ENCODE measurements around the gene CARNS1.

Gene CARNS1

DNA sequence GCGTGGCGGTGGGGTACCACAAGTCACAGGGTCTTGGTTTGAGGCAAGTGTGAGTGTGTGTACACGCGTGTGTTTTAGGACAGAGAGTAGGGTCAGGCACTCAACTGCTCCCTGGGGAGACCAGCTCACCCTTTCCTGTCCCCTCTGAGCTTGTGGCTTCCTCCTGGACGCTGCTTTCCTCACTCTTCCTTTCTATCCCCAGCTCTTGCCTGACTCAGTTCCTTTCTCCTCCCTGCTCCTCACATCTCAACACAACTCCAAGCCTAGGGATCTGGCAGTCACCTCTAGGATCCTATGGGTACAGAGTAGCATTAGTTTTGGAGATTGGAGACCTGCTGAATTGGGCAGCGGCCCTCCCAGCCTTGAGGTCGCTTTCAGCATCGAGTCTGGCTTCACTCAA, 46.2 kb upstream of the CARNS1 start:
- no peak overlapping the region for H3K9ac ChIP-seq (ENCODE audit: insufficient read length)
- DNase-seq (ENCODE audit: low read depth, low spot score) = no peak

DNA sequence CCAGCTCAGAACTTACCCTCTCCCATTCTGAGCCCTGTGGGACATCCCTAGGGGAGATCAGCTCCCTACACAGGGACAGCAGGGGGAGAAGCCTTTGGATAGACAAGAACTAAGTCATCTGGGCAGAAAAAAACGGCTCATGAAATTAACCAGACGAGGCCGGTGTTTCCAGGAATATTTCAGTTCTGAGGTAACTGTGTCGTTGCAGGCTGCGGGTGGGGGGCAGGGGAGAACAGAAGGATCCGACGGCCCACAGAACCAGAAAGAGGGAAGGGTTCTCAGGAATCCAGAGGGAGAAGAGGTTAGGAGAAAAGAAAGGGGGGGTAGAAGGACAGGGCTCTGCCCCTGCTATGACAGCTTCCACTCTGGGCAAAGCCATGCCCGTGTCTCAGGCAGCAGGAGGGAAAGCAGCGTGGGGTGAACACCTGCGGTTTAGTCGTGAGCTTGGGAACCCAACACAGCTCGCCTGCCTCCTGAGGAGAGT, 45.6 kb upstream of the CARNS1 start:
- no peaks in the 10 kb centered on the region for H3K36me3 ChIP-seq (ENCODE audit: insufficient read depth, low read length)
- no peaks in the 10 kb centered on the region for H3K9me3 ChIP-seq (ENCODE audit: low read depth, low read length)
- H3K27ac ChIP-seq = no peak overlapping the region
- TF ChIP-seq POLR2AphosphoS5 (IDR thresholded peaks at IDR 0.05; ENCODE audit: borderline replicate concordance, low read depth, low read length) (no peak), FOXP2 (optimal IDR thresholded peaks at IDR 0.05; ENCODE audit: control extremely low read depth, extremely low read length, insufficient read depth) (no peak), EZH2 (IDR thresholded peaks at IDR 0.05) (no peak)
- H3K9ac ChIP-seq (ENCODE audit: insufficient read length) = no peak overlapping the region
- no peak overlapping the region for H3K4me3 ChIP-seq
- DNase-seq (ENCODE audit: low read depth, low spot score) = no peak

More for the DNA sequence above, 46.2 kb upstream of the CARNS1 start:
- Histone ChIP-seq H3K9me3 (ENCODE audit: low read depth, low read length) (no peaks in the 10 kb centered on the region), H3K4me3 (no peak overlapping the region), H3K36me3 (ENCODE audit: insufficient read depth, low read length) (no peaks in the 10 kb centered on the region), H3K27ac (no peak overlapping the region)
- TF ChIP-seq POLR2AphosphoS5 (IDR thresholded peaks at IDR 0.05; ENCODE audit: borderline replicate concordance, low read depth, low read length) (no peak), EZH2 (IDR thresholded peaks at IDR 0.05) (no peak), FOXP2 (optimal IDR thresholded peaks at IDR 0.05; ENCODE audit: control extremely low read depth, extremely low read length, insufficient read depth) (no peak)

DNA sequence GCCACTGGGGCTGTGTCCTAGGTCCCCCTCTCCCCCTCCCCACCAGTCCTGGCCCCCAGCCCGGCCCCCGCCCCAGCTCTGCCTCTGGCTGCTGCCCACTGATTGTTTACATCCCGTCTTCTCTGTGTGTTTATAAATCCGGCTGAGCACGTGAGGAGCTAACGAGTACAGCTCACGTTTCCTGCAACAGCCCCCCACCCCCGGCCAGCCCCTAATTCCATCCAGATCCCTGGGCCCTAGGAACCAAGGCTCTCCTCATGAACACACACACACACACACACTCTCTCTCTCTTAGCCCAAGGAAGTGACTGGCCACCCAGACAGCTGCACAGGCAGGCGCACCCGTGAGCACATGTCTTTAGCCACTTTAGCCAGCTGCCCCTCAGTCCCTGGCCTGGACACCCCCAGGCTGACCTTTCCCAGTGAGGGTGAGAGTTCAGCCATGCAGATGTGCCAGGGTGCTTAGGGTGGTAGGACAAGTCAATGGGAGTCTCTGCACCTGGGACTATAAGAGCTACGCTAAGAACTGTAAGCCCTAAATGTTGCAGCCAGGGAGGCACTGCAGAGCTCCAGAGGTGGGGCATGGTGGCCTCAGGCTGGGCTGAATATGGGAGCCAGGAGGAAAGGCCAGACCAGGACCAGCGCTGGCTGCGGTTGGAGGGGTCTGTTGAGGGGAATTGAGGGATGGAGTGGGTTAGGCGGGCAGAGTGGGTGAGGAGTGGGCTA, 45.0 kb upstream of the CARNS1 start:
- TF ChIP-seq FOXP2 (optimal IDR thresholded peaks at IDR 0.05; ENCODE audit: control extremely low read depth, extremely low read length, insufficient read depth) (no peak), POLR2AphosphoS5 (IDR thresholded peaks at IDR 0.05; ENCODE audit: borderline replicate concordance, low read depth, low read length) (no peak), EZH2 (IDR thresholded peaks at IDR 0.05) (no peak)
- no peaks in the 10 kb centered on the region for H3K36me3 ChIP-seq (ENCODE audit: insufficient read depth, low read length)
- no peaks in the 10 kb centered on the region for H3K9me3 ChIP-seq (ENCODE audit: low read depth, low read length)
- H3K27ac ChIP-seq = no peak overlapping the region
- H3K4me3 ChIP-seq = no peak overlapping the region
- H3K9ac ChIP-seq (ENCODE audit: insufficient read length) = no peak overlapping the region
- no peak for DNase-seq (ENCODE audit: low read depth, low spot score)

DNA sequence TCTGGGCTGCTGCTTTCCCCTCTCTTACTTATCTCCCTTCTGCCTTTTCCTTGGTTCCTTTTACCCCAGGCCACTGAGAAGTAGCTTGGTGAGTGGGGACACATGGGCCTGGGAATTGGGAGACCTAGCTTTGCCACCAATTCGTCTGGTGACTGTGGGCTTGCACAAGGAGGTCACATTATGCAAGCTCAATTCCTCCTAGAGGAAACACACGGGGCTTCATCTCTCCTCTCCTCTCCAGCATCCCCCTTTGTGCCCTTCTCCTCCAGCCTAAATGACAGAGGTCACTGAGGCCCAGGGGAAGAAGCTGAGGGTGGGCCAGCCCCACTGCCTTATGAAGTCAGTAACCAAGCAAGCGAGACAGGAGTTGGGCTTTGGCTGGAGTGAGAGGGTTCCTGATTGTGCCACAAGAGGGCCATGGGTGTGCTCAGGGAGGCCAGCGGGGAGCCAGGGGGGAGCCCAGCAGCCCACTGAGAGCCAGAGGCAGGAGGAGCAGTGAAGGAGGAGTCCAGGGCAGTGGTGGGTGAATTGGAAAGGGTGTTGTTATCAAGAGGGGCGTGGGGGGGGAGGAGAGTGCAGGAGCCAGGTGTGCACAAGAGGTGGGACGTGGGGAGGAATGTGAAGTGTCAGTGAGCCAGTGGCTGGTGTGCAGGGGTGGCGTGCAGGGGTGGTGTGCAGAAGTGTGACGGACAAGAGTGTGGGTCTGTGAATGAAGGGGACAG, 44.1 kb upstream of the CARNS1 start:
- no peak for TF ChIP-seq POLR2AphosphoS5 (IDR thresholded peaks at IDR 0.05; ENCODE audit: borderline replicate concordance, low read depth, low read length)
- no peak for TF ChIP-seq FOXP2 (optimal IDR thresholded peaks at IDR 0.05; ENCODE audit: control extremely low read depth, extremely low read length, insufficient read depth)
- no peak for TF ChIP-seq EZH2 (IDR thresholded peaks at IDR 0.05)
- DNase-seq (ENCODE audit: low read depth, low spot score) = no peak
- no peaks in the 10 kb centered on the region for H3K36me3 ChIP-seq (ENCODE audit: insufficient read depth, low read length)
- H3K9me3 ChIP-seq (ENCODE audit: low read depth, low read length) = no peaks in the 10 kb centered on the region
- no peak overlapping the region for H3K27ac ChIP-seq
- H3K4me3 ChIP-seq = no peak overlapping the region; the same call in 1 of the 2 replicates
- no peak overlapping the region for H3K9ac ChIP-seq (ENCODE audit: insufficient read length)

DNA sequence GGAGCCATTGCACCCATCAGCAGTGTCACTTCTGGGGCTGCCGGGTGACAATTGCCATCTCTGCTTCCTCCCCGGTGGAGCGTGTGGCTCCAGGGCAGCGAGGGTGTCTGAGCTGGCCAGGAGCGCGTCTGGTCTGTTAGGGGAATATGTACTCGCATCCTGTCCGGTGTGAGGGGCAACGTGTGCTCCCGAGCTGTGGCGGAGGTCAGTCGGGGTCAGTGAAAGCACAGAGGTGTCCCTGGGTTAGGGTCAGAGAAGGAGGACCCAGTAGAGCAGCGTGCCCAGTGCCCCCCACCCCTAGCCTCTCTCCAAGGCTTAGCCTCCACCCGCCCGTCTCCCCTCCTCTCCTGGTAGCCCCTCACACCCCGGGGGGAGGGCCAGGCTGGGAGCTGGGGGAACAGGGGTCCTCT, 43.6 kb upstream of the CARNS1 start:
- H3K36me3 ChIP-seq (ENCODE audit: insufficient read depth, low read length) = no peaks in the 10 kb centered on the region
- no peaks in the 10 kb centered on the region for H3K9me3 ChIP-seq (ENCODE audit: low read depth, low read length)
- H3K4me3 ChIP-seq = peak overlapping the region; percentile 38; the same call in 1 of the 2 replicates
- H3K9ac ChIP-seq (ENCODE audit: insufficient read length) = no peak overlapping the region
- no peak for TF ChIP-seq POLR2AphosphoS5 (IDR thresholded peaks at IDR 0.05; ENCODE audit: borderline replicate concordance, low read depth, low read length)
- no peak for TF ChIP-seq FOXP2 (optimal IDR thresholded peaks at IDR 0.05; ENCODE audit: control extremely low read depth, extremely low read length, insufficient read depth)
- TF ChIP-seq EZH2 (IDR thresholded peaks at IDR 0.05) = no peak
- no peak overlapping the region for H3K27ac ChIP-seq
- no peak for DNase-seq (ENCODE audit: low read depth, low spot score)

DNA sequence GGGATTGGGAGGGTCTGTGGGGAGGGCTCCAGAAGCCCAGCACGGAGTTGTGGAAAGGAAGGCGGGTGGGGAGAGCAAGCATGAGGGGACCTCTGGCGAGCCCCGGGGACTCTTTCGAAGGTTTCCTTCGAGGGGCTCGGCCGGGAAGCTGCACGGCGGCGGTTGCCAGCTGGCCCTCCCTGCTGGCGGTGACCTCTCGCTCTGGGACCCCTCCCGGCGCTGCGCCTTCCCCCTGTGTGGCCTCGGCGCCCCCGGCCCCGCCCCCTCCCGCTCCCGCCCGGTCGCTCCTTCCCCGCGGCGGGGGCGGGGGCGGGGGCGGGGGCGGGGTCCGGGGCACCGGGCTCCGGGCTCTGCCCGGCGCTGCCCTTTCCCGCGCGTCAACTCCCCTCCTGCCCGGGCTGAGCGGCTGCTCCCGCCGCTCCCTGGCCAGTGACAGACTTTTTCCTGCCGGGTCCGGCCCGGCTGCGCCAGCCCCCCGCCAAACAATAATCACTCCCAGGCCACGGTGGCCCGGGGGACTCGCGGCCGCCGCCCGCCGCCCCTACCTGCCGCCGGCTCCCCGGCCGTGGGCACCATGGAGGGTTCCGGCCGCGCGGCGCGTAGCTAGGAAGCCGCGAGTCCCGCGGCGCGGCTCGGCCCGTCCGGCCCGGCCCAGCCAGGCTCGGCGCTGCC, 43.0 kb upstream of the CARNS1 start:
- H3K9ac ChIP-seq (ENCODE audit: insufficient read length) = peak overlapping the region; percentile 81
- TF ChIP-seq FOXP2 (optimal IDR thresholded peaks at IDR 0.05; ENCODE audit: control extremely low read depth, extremely low read length, insufficient read depth) (no peak), EZH2 (IDR thresholded peaks at IDR 0.05) (no peak), POLR2AphosphoS5 (IDR thresholded peaks at IDR 0.05; ENCODE audit: borderline replicate concordance, low read depth, low read length) (no peak)
- H3K4me3 ChIP-seq = peak overlapping the region; percentile 89
- no peaks in the 10 kb centered on the region for H3K9me3 ChIP-seq (ENCODE audit: low read depth, low read length)
- H3K27ac ChIP-seq = no peak overlapping the region
- no peaks in the 10 kb centered on the region for H3K36me3 ChIP-seq (ENCODE audit: insufficient read depth, low read length)
- no peak for DNase-seq (ENCODE audit: low read depth, low spot score)

DNA sequence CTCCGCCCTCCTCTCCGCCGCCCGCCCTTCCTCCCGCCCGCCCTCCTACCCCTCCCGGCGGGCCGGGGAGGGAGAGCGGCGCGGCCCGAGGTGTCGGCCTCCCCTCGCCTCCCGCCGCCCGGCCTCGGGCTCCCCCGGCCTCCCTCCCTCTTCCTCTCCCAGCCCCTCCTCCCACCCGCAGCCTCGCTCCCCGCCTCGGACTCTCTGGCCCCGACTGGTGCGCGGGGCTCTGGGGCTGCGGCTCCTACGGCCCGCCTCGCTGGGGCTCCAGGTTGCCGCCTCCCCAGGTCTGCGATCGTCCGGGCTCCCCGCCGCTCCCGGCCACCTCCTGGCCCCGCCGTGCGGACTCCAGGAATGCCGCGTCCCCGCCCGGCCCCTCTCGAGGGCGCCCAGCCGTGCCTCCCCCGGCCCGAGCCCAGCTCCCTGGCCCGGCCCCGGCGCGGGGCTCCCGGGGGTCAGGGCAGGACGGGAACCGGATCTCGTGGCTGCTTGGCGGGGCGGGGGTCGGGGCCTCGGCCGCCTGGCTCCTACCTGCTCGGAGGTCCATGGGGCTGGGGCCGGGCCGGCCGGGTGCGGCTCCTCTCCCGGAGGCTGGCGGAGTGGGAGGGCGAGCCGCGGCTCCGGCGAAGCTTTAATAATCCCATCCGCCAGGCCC, 42.4 kb upstream of the CARNS1 start, which contains the start of gene CLCF1:
Gene CLCF1, minus strand, starts transcription at position 606 of the 655 bp plus-strand sequence. Its CDS starts 59 bp downstream, at position 547.
- no peak within 1 kb of the TSS for H3K27ac ChIP-seq
- H3K9me3 ChIP-seq (ENCODE audit: low read depth, low read length) = no peaks in the 10 kb centered on the region
- peak within 1 kb of the TSS; percentile 81 for H3K9ac ChIP-seq (ENCODE audit: insufficient read length)
- no peaks in the 10 kb centered on the region for H3K36me3 ChIP-seq (ENCODE audit: insufficient read depth, low read length)
- no peak for TF ChIP-seq FOXP2 (optimal IDR thresholded peaks at IDR 0.05; ENCODE audit: control extremely low read depth, extremely low read length, insufficient read depth)
- no peak for TF ChIP-seq EZH2 (IDR thresholded peaks at IDR 0.05)
- TF ChIP-seq POLR2AphosphoS5 (IDR thresholded peaks at IDR 0.05; ENCODE audit: borderline replicate concordance, low read depth, low read length) = no peak
- H3K4me3 ChIP-seq = peak within 1 kb of the TSS; percentile 89
- DNase-seq (ENCODE audit: low read depth, low spot score) = no peak
